ENCODE measurements around the gene PSMA4. TPM values are rescaled to one million over a fixed set of nuclear protein-coding genes. Genes with fewer than 3 reads are reported as not detected.

Gene PSMA4
- total RNA-seq, 1 experiment from 2014 or later: 294 TPM

DNA sequence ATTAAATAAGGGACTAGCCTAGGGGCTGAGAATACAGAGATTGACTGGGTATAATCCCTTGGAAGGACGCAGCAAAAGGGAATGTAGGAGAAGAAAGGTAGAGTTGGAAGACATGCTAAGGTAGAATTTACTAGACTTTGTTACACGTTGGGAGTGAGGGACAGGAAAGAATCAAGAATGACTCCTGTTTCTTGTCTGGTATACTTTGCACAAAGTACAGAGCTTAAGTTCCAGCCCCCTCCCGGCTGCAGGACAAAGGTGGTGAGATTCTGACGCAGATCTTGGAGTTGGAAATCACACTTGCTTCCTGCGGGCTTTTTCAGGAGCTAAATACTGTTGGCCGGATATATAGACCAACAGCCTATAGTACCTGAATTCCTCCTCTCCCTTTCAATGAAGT, 32.0 kb upstream of the PSMA4 start:
- no peak for ATAC-seq
- Histone ChIP-seq H3K9me3 (ENCODE audit: control insufficient read depth in 1 of 2, insufficient read depth in 1 of 2, low read depth in 1 of 2, low read length in 2 of 2) (no peaks in the 10 kb centered on the region), H3K27me3 (ENCODE audit: insufficient read depth, low read length) (no peaks in the 10 kb centered on the region), H3K9me2 (ENCODE audit: insufficient read depth) (no peaks in the 10 kb centered on the region), H3K36me3 (ENCODE audit: control insufficient read depth in 1 of 2, insufficient read depth in 2 of 2, low read length in 2 of 2) (no peaks in the 10 kb centered on the region), H2AFZ (ENCODE audit: low read depth, low read length, poor library complexity, severe bottlenecking) (peak overlapping the region; percentile 57), H3K4me1 (ENCODE audit: control insufficient read depth in 1 of 2, insufficient read depth in 2 of 2, low read length in 2 of 2) (peaks cover 5 to 17% of the 10 kb centered on the region in 2 experiments; a peak in 3 of 4 replicates), H3K27ac (ENCODE audit: low read depth, low read length) (no peak overlapping the region), H4K20me1 (ENCODE audit: insufficient read depth) (no peaks in the 10 kb centered on the region), H3K4me3 (replicated peaks in 1 of 2; ENCODE audit: low read depth in 1 of 2, low read length in 2 of 2) (peak overlapping the region; percentile 79 to 85), H3K9ac (ENCODE audit: low read length) (peak overlapping the region; percentile 76), H3K4me2 (ENCODE audit: low read length) (peak overlapping the region; percentile 99), H3K79me2 (ENCODE audit: insufficient read depth, low read length) (no peaks in the 10 kb centered on the region)
- ChIA-PET RAD21 (ENCODE audit: low non-redundant PET in 1 of 2, low total read pairs in 2 of 2, uncharacterized antibody in 2 of 2, unreplicated experiment in 2 of 2) (no interaction called here), CTCF (no interaction called here), POLR2A (no interaction called here)
- TF ChIP-seq POLR2A (IDR thresholded peaks at IDR 0.05; ENCODE audit: borderline replicate concordance, extremely low read depth, insufficient read depth, insufficient read length) (no peak), POLR2AphosphoS5 (IDR thresholded peaks at IDR 0.05; ENCODE audit: low read depth, low read length) (no peak), SIN3A (IDR thresholded peaks at IDR 0.05; ENCODE audit: low read depth) (no peak), JUND (IDR thresholded peaks at IDR 0.05) (no peak), ELF1 (IDR thresholded peaks at IDR 0.05; ENCODE audit: borderline replicate concordance, low read depth) (no peak), FOSL1 (IDR thresholded peaks at IDR 0.05; ENCODE audit: low read depth) (no peak), EZH2phosphoT487 (IDR thresholded peaks at IDR 0.05; ENCODE audit: borderline replicate concordance) (no peak), CBX3 (IDR thresholded peaks at IDR 0.05; ENCODE audit: low read depth) (no peak), CEBPB (IDR thresholded peaks at IDR 0.05; ENCODE audit: low read depth) (no peak), EGR1 (IDR thresholded peaks at IDR 0.05; ENCODE audit: low read depth) (no peak), SRF (IDR thresholded peaks at IDR 0.05; ENCODE audit: low read depth) (no peak)
- TF ChIP-seq, protein P1, sequence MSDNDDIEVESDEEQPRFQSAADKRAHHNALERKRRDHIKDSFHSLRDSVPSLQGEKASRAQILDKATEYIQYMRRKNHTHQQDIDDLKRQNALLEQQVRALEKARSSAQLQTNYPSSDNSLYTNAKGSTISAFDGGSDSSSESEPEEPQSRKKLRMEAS (IDR thresholded peaks at IDR 0.05): no peak
- TF ChIP-seq, protein P2, sequence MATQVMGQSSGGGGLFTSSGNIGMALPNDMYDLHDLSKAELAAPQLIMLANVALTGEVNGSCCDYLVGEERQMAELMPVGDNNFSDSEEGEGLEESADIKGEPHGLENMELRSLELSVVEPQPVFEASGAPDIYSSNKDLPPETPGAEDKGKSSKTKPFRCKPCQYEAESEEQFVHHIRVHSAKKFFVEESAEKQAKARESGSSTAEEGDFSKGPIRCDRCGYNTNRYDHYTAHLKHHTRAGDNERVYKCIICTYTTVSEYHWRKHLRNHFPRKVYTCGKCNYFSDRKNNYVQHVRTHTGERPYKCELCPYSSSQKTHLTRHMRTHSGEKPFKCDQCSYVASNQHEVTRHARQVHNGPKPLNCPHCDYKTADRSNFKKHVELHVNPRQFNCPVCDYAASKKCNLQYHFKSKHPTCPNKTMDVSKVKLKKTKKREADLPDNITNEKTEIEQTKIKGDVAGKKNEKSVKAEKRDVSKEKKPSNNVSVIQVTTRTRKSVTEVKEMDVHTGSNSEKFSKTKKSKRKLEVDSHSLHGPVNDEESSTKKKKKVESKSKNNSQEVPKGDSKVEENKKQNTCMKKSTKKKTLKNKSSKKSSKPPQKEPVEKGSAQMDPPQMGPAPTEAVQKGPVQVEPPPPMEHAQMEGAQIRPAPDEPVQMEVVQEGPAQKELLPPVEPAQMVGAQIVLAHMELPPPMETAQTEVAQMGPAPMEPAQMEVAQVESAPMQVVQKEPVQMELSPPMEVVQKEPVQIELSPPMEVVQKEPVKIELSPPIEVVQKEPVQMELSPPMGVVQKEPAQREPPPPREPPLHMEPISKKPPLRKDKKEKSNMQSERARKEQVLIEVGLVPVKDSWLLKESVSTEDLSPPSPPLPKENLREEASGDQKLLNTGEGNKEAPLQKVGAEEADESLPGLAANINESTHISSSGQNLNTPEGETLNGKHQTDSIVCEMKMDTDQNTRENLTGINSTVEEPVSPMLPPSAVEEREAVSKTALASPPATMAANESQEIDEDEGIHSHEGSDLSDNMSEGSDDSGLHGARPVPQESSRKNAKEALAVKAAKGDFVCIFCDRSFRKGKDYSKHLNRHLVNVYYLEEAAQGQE (IDR thresholded peaks at IDR 0.05; ENCODE audit: low read depth): no peak
- TF ChIP-seq, protein P3, sequence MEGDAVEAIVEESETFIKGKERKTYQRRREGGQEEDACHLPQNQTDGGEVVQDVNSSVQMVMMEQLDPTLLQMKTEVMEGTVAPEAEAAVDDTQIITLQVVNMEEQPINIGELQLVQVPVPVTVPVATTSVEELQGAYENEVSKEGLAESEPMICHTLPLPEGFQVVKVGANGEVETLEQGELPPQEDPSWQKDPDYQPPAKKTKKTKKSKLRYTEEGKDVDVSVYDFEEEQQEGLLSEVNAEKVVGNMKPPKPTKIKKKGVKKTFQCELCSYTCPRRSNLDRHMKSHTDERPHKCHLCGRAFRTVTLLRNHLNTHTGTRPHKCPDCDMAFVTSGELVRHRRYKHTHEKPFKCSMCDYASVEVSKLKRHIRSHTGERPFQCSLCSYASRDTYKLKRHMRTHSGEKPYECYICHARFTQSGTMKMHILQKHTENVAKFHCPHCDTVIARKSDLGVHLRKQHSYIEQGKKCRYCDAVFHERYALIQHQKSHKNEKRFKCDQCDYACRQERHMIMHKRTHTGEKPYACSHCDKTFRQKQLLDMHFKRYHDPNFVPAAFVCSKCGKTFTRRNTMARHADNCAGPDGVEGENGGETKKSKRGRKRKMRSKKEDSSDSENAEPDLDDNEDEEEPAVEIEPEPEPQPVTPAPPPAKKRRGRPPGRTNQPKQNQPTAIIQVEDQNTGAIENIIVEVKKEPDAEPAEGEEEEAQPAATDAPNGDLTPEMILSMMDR (IDR thresholded peaks at IDR 0.05 in 2 of 3, conservative IDR thresholded peaks at IDR 0.05 in 1 of 3; ENCODE audit: borderline replicate concordance in 1 of 3, insufficient read depth in 1 of 3, low read depth in 2 of 3, low read length in 2 of 3): no peak
- TF ChIP-seq, protein P4, sequence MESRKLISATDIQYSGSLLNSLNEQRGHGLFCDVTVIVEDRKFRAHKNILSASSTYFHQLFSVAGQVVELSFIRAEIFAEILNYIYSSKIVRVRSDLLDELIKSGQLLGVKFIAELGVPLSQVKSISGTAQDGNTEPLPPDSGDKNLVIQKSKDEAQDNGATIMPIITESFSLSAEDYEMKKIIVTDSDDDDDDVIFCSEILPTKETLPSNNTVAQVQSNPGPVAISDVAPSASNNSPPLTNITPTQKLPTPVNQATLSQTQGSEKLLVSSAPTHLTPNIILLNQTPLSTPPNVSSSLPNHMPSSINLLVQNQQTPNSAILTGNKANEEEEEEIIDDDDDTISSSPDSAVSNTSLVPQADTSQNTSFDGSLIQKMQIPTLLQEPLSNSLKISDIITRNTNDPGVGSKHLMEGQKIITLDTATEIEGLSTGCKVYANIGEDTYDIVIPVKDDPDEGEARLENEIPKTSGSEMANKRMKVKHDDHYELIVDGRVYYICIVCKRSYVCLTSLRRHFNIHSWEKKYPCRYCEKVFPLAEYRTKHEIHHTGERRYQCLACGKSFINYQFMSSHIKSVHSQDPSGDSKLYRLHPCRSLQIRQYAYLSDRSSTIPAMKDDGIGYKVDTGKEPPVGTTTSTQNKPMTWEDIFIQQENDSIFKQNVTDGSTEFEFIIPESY (IDR thresholded peaks at IDR 0.05; ENCODE audit: extremely low read depth, insufficient replicate concordance, low read length): no peak
- DNase-seq (ENCODE audit: low read depth, low spot score): no peak
- intact Hi-C loops (cut with micrococcal nuclease): loop anchor here (5.0 kb wide), 1 partner anchor 34 kb away; the partner anchor contains the start of gene PSMA4
- BruUV-seq (replicated peaks): no TSS peak
